HCT116 (cell line): ENCODE data around the gene PLCH2. TPM values are rescaled to one million over a fixed set of nuclear protein-coding genes. Genes with fewer than 3 reads are reported as not detected.

Source experiments
- ATAC-seq: fragments of 200-7000 bp; cut with Tn5 transposase; 2 replicates; pipeline ENCODE4 v1.9.1; 2020; ENCODE audit warnings: mild to moderate bottlenecking, moderate library complexity
- BruUV-seq: library from RNA; stranded (reverse); fragments of 400-500 nt; replicated peaks from 2 replicates; lab custom pipeline; 2021; lab: Mats Ljungman, UMichigan
- CTCF ChIA-PET: fragments of 300-600 bp; sonication (Branson Sonifier 250); formaldehyde crosslinking; loops from one replicate; lab custom pipeline; 2021; ENCODE audit warnings: antibody characterized with exemption; lab: Charles Lee
- POLR2A ChIA-PET: fragments of 300-600, 350-600 bp; sonication (Branson Sonifier 250); formaldehyde crosslinking; loops from one replicate; lab custom pipeline; 2021; ENCODE audit warnings: antibody characterized with exemption; lab: Charles Lee
- RAD21 ChIA-PET, 2 experiments: fragments of 300-600 bp; sonication (Branson Sonifier 250); formaldehyde crosslinking; loops; one replicate each; lab custom pipeline; 2023; ENCODE audit warnings: low total read pairs in 2 of 2; ENCODE audit not compliant: uncharacterized antibody in 2 of 2, unreplicated experiment in 2 of 2, low non-redundant PET in 1 of 2; lab: Charles Lee
- DNase-seq: peaks from one replicate; pipeline ENCODE4 v3.0.0-alpha.2; 2010; ENCODE audit warnings: low read depth, low spot score
- H2AFZ ChIP-seq: fragments of 200-600 bp; shearing (Covaris generic), sonication (generic); 2 replicates; pipeline ENCODE4 v1.6.1; 2017; ENCODE audit warnings: low read depth, mixed run types, mixed read lengths, antibody characterized with exemption, low read length; ENCODE audit not compliant: poor library complexity, severe bottlenecking
- H3K27ac ChIP-seq: 2 replicates; pipeline ENCODE4 v1.5.1; 2012; ENCODE audit warnings: low read depth, low read length
- H3K27me3 ChIP-seq: fragments of 200-600 bp; sonication (generic); 2 replicates; pipeline ENCODE4 v1.6.1; 2016; ENCODE audit warnings: mixed run types, low read length, mixed read lengths; ENCODE audit not compliant: insufficient read depth
- H3K36me3 ChIP-seq, 2 experiments: fragments of 200-500 bp in 1 of 2; fragments of 200-600 bp in 1 of 2; sonication (Bioruptor generic) in 1 of 2; sonication (generic) in 1 of 2; 2 replicates each; pipeline versions ENCODE4 v1.5.1 to v1.6.1; 2014 to 2016; ENCODE audit warnings: low read length in 2 of 2, inconsistent platforms in 1 of 2, mixed read lengths in 1 of 2, mixed run types in 1 of 2; ENCODE audit not compliant: insufficient read depth in 2 of 2, control insufficient read depth in 1 of 2
- H3K4me1 ChIP-seq, 2 experiments: fragments of 200-600 bp in 1 of 2; sonication (generic) in 1 of 2; 2 replicates each; pipeline versions ENCODE4 v1.5.1 to v1.6.1; 2012 to 2017; ENCODE audit warnings: low read length in 2 of 2, inconsistent platforms in 1 of 2, mild to moderate bottlenecking in 1 of 2, mixed read lengths in 1 of 2, mixed run types in 1 of 2, moderate library complexity in 1 of 2; ENCODE audit not compliant: insufficient read depth in 2 of 2, control insufficient read depth in 1 of 2
- H3K4me2 ChIP-seq: fragments of 200-600 bp; sonication (generic); 2 replicates; pipeline ENCODE4 v1.6.1; 2017; ENCODE audit warnings: mixed run types, low read length, mixed read lengths
- H3K4me3 ChIP-seq, 2 experiments: fragments of 200-600 bp in 1 of 2; sonication (generic) in 1 of 2; replicated peaks in 1 of 2; 2 replicates each; pipeline ENCODE4 v1.5.1; 2011 to 2016; ENCODE audit warnings: low read length in 2 of 2, control low read depth in 1 of 2, low read depth in 1 of 2, mild to moderate bottlenecking in 1 of 2, mixed read lengths in 1 of 2, mixed run types in 1 of 2
- H3K79me2 ChIP-seq: fragments of 200-600 bp; sonication (generic); 2 replicates; pipeline ENCODE4 v1.6.1; 2017; ENCODE audit warnings: mild to moderate bottlenecking, mixed run types, low read length, moderate library complexity, mixed read lengths; ENCODE audit not compliant: insufficient read depth
- H3K9ac ChIP-seq: fragments of 200-600 bp; sonication (generic); 2 replicates; pipeline ENCODE4 v1.6.1; 2016; ENCODE audit warnings: low read length, mixed read lengths
- H3K9me2 ChIP-seq: fragments of 200-600 bp; sonication (generic), shearing (Covaris generic); 2 replicates; pipeline ENCODE4 v1.6.1; 2017; ENCODE audit warnings: mixed run types, mild to moderate bottlenecking, moderate library complexity; ENCODE audit not compliant: insufficient read depth
- H3K9me3 ChIP-seq, 2 experiments: fragments of 200-500 bp in 1 of 2; fragments of 200-600 bp in 1 of 2; sonication (Bioruptor generic) in 1 of 2; sonication (generic) in 1 of 2; 2 replicates each; pipeline ENCODE4 v1.6.1; 2014 to 2017; ENCODE audit warnings: low read length in 2 of 2, mixed read lengths in 2 of 2, inconsistent platforms in 1 of 2, low read depth in 1 of 2, mild to moderate bottlenecking in 1 of 2, mixed run types in 1 of 2, moderate library complexity in 1 of 2; ENCODE audit not compliant: control insufficient read depth in 1 of 2, insufficient read depth in 1 of 2
- H4K20me1 ChIP-seq: fragments of 200-600 bp; sonication (generic), shearing (Covaris generic); 2 replicates; pipeline ENCODE4 v1.6.1; 2017; ENCODE audit warnings: mixed run types, mild to moderate bottlenecking, moderate library complexity; ENCODE audit not compliant: insufficient read depth
- EGR1 ChIP-seq: IDR thresholded peaks from 2 replicates; pipeline ENCODE4 v1.6.1; 2012; ENCODE audit warnings: low read depth
- EZH2phosphoT487 ChIP-seq: fragments of 200-600 bp; IDR thresholded peaks from 2 replicates; pipeline ENCODE4 v1.6.1; 2018; ENCODE audit warnings: antibody characterized with exemption, borderline replicate concordance
- FOSL1 ChIP-seq: IDR thresholded peaks from 2 replicates; pipeline ENCODE4 v1.6.1; 2012; ENCODE audit warnings: low read depth
- RAD21 ChIP-seq: IDR thresholded peaks from 2 replicates; pipeline ENCODE4 v1.6.1; 2012; ENCODE audit warnings: low read depth, mild to moderate bottlenecking
- SIN3A ChIP-seq: IDR thresholded peaks from 2 replicates; pipeline ENCODE4 v1.6.1; 2012; ENCODE audit warnings: low read depth
- ZNF274 ChIP-seq: fragments of 200-500 bp; sonication (Bioruptor generic); IDR thresholded peaks from 2 replicates; pipeline ENCODE4 v1.6.1; 2014; ENCODE audit warnings: mild to moderate bottlenecking, low read depth, low read length, inconsistent platforms
- intact Hi-C: fragments of 100-400 bp; cut with micrococcal nuclease; formaldehyde crosslinking; loops from 2 replicates; pipeline ENCODE4 v1.10.0; 2022
- total RNA-seq: library from RNA; stranded (reverse); gene quantifications from one replicate; pipeline ENCODE4 v1.2.1, GENCODE V29; 2021; ENCODE audit not compliant: unreplicated experiment
- TF ChIP-seq, protein P1 (sequence below): IDR thresholded peaks from 2 replicates; pipeline ENCODE4 v1.6.1; 2012
- TF ChIP-seq, protein P2 (sequence below): IDR thresholded peaks from 2 replicates; pipeline ENCODE4 v1.6.1; 2012
- TF ChIP-seq, protein P3 (sequence below): IDR thresholded peaks from 2 replicates; pipeline ENCODE4 v1.6.1; 2012; ENCODE audit warnings: low read depth

PLCH2 gene
- total RNA-seq, 1 experiment from 2014 or later, result 2.0 TPM

DNA sequence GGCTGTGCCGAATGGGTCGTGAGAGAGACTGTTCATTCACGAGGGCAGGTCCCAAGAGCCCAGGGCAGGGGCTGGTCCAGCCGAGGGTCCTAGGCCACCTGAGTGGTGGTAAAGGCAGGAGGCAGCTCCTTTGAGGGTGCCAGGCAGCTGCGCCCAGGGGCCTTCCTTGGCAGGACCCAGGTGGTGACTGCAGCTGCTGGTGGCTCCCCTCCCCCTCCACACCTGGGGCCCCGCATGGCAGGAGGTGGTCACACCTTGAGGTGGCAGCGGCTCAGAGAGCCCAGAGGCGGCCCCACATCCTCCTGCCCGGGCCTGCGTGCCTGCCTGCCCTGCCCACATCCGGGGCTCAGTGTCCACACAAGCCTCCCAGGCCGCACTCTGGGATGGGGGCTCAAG, 9.8 kb upstream of the PLCH2 start:
- no peaks in the 10 kb centered on the region for H3K79me2 ChIP-seq
- ChIA-PET POLR2A (no interaction called here), RAD21 (no interaction called here), CTCF (no interaction called here)
- H3K4me2 ChIP-seq, result no peak overlapping the region
- peaks cover 3 to 9% of the 10 kb centered on the region in 2 experiments; a peak in 1 of 4 replicates for H3K4me1 ChIP-seq
- H3K9ac ChIP-seq, result no peak overlapping the region
- no peak for ATAC-seq
- DNase-seq, result no peak
- BruUV-seq, result no TSS peak
- no peaks in the 10 kb centered on the region for H4K20me1 ChIP-seq
- H3K9me2 ChIP-seq, result no peaks in the 10 kb centered on the region
- no peak overlapping the region for H3K4me3 ChIP-seq
- no peak for TF ChIP-seq SIN3A
- no peak for TF ChIP-seq FOSL1
- TF ChIP-seq EZH2phosphoT487, result no peak
- TF ChIP-seq, protein P1, sequence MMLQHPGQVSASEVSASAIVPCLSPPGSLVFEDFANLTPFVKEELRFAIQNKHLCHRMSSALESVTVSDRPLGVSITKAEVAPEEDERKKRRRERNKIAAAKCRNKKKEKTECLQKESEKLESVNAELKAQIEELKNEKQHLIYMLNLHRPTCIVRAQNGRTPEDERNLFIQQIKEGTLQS, result no peak
- no peak for TF ChIP-seq ZNF274
- no peak for TF ChIP-seq EGR1
- TF ChIP-seq RAD21, result no peak
- TF ChIP-seq, protein P2, sequence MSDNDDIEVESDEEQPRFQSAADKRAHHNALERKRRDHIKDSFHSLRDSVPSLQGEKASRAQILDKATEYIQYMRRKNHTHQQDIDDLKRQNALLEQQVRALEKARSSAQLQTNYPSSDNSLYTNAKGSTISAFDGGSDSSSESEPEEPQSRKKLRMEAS, result no peak
- TF ChIP-seq, protein P3, sequence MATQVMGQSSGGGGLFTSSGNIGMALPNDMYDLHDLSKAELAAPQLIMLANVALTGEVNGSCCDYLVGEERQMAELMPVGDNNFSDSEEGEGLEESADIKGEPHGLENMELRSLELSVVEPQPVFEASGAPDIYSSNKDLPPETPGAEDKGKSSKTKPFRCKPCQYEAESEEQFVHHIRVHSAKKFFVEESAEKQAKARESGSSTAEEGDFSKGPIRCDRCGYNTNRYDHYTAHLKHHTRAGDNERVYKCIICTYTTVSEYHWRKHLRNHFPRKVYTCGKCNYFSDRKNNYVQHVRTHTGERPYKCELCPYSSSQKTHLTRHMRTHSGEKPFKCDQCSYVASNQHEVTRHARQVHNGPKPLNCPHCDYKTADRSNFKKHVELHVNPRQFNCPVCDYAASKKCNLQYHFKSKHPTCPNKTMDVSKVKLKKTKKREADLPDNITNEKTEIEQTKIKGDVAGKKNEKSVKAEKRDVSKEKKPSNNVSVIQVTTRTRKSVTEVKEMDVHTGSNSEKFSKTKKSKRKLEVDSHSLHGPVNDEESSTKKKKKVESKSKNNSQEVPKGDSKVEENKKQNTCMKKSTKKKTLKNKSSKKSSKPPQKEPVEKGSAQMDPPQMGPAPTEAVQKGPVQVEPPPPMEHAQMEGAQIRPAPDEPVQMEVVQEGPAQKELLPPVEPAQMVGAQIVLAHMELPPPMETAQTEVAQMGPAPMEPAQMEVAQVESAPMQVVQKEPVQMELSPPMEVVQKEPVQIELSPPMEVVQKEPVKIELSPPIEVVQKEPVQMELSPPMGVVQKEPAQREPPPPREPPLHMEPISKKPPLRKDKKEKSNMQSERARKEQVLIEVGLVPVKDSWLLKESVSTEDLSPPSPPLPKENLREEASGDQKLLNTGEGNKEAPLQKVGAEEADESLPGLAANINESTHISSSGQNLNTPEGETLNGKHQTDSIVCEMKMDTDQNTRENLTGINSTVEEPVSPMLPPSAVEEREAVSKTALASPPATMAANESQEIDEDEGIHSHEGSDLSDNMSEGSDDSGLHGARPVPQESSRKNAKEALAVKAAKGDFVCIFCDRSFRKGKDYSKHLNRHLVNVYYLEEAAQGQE, result no peak
- no peaks in the 10 kb centered on the region for H3K27me3 ChIP-seq
- no peak overlapping the region for H3K27ac ChIP-seq
- H3K9me3 ChIP-seq, result no peaks in the 10 kb centered on the region
- no peak overlapping the region for H2AFZ ChIP-seq
- H3K36me3 ChIP-seq, result no peaks in the 10 kb centered on the region
- intact Hi-C loops, result no loop called here
